CD4-positive, alpha-beta T cell treated with Interleukin-6 for 4 hours (primary cell): ENCODE results near the gene HNRNPAB.
A peak's percentile ranks its signal among the peaks of the same experiment; 100 is the strongest.
"Not testable (repeated sequence)": the region's sequence is repeated elsewhere in the genome, so short reads cannot be mapped to it uniquely, and the experiment has no call there.

Experiments used
- DNase-seq: peaks from one replicate; pipeline ENCODE4 v3.0.0-alpha.2; 2020; ENCODE audit warnings: mixed read lengths

The HNRNPAB gene

DNA sequence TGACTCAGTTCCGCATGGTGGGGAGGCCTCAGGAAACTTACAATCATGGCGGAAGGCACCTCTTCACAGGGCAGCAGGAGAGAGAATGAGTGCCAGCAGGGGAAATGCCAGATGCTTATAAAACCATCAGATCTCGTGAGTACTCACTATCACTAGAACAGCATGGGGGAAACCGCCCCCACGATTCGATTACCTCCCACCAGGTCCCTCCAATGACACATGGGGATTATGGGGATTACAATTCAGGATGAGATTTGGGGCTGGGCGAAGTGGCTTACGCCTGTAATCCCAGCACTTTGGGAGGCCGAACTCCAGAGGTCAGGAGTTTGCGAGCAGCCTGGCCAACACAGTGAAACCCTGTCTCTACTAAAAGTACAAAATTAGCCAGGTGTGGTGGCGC lies 6.2 kb upstream of the HNRNPAB start:
- not testable (repeated sequence) for DNase-seq

DNA sequence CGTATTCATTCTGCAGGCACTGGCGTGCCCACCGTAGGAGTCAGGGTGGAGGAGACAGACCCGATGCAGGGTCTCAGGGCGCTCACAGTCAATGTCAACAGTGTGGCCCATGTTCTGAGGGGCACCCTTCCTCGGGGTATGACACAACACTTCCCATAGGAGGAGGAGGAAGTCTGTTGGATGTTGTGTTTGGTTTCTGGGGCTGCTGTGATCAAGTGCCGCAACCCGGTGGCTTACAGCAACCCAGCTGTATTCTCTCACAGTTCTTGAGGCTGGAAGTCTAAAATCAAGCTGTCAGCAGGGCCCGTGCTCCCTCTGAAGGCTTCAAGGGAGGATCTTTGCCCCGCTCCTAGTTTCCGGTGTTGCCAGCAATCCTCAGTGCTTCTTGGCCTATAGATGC lies 5.6 kb upstream of the HNRNPAB start:
- no peak for DNase-seq

DNA sequence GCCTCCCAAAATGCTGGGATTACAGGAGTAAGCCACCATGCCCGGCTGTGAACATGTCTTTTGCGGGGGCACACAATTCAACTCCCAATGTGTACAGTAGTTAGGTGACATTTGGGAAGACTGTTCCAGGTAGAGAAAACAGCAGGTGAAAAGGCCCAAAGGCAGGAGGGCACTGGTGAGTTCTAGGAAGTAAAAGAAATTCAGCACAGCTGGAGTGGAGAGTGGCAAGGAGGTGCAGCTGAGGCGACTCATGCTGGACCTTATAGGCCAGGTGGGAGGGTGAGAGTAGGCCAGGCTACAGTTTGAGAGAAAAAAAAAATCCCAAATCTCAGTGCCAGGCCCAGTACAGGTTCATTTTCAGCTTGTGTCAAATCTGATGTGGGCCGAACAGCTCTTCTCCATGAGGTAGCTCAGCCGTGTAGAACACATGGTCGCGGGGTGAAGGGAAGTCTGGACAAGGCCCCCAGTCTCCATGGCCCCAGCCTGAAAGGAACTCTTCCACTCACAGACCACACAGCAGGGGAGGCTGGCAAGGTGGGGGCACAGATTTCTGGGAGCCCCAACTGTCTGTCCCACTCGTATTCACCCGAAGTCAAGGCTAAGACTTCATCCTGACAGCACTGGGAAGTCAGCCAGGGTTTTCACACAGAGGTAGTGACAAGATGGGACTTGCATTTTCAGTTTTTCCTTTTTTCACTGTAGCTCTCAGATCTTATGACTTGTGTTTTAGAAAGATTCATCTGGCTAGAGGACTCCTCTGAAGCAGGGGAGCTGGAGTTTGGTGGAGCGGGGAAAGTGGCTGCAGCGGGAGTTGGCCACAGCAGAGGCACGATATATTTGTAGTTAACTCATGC lies 4.5 kb upstream of the HNRNPAB start:
- DNase-seq = no peak

DNA sequence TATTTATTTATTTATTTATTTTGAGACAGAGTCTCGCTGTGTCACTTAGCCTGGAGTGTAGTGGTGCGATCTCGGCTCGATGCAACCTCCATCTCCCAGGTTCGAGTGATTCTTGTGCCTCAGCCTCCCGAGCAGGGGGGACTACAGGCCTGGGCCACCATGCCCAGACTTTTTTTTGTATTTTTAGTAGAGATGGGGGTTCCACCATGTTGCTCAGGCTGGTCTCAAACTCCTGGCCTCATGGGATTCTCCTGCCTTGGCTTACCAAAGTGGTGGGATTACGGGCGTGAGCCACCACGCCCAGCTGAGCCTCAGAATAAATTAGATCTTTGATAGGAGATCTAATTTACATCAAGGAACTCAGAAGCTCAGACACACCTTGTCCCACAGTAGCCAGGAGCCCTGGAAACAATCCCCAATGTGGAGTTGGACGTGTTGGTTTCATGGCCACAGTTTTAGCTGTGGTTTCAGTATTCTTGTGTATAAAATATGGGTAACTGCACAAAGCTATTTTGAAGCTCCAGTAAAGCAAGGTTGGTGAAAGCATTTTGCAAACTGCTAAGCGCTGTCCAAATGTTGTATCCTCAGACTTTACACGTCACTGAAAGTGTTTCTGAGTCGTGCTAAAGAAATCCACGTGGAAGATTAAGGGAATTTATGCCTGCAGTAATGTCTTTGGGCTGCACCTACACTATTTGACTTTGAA lies 3.0 kb upstream of the HNRNPAB start:
- no peak for DNase-seq

DNA sequence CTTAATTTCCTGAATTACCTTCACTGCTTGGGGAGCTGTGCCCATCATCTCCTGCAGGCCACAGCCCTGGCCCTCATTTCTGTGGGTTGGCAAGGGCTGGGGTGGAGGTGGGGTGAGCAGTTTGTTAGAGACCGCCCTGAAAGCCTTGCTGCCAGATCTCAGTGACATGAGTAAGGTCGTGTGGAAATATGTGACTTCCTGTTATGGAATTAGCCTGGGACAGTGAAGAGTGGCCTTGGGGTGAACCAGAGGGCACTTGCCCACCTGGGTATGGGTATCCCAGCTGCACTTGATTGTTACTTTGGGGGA lies 2.5 kb upstream of the HNRNPAB start:
- DNase-seq = no peak

DNA sequence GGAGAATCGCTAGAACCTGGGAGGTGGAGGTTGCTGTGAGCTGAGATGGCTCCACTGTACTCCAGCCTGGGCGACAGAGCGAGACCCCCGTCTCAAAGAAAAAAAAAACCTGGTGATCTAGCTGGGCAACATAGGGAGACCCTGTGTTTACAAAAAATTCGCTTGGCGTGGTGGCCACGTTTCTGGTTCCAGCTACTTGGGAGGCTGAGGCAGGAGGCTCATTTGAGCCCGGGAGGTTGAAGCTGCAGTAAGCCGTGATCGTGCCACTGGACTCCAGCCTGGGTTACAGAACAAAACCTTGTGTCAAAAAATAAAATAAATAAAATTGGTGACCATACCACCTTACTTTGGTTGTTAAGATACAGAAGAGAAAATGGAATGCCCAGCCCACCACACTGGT lies 1.8 kb upstream of the HNRNPAB start:
- no peak for DNase-seq

DNA sequence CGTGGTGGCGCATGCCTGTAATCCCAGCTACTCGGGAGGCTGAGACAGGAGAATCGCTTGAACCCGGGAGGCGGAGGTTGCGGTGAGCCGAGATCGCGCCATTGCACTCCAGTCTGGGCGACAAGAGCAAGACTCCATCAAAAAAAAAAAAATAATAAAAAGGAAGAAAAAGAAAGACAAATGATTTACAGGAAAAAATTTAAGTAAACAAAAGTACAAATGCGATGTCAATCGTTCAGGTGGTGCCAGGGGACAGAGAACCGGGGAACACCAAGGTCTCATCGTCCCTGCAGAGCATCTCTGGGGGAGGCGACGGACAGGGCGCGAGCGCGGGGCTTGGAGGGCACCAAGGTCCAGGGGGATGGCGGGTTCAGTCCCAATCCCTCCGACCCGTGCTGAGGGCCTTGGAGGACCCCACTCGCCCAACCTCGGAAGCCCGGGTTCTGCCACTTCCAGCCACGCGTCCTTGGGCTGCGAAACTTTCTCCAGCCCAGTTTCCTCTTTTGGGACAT lies 607 bp upstream of the HNRNPAB start:
- DNase-seq = no peak

DNA sequence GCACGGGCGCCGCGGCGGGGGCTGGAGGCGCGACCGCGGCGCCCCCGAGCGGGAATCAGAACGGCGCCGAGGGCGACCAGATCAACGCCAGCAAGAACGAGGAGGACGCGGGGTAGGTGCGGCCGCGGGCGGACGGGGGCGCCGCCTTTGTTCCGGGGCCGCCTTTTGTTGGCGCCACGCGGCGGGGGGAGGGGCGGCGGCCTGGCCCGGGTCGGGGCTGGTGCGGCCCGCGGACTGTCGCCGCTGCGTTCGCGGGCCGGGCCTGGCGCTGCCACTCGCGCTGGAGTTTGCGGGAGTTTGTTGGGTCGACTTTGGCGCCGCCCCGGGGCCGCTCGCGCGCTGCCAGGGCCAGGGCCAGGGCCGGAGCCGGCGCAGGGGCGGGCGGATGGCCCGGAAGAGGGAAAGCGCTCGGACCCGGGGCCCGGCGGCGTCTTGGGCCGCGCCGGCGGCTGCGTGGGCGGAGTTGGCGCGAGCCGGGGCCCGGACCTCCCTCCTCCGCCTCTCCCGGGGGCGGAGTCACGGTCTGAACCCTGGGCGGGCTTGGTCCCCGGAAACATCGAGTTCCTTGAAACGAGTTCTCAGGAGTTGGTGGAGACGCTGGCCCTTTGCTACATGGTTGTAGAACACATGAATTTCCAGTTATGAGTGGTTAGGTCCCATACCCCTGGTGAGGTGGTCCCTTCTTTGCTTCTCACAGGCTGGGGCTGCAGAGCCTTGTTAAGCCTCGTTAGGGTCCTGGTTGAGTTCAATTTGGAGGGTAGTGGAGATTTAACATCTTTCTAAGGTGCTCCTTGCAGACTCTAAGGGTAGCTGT lies 809 bp downstream of the HNRNPAB start:
- peak; percentile 85 for DNase-seq

DNA sequence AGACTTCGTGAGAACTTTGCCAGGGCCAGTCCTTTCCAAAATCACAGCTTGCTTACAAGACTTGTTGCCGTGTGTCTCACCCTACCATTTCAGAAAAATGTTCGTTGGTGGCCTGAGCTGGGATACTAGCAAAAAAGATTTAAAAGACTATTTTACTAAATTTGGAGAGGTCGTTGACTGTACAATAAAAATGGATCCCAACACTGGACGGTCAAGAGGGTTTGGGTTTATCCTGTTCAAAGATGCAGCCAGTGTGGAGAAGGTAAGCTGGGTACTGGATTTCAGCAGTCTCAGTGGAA lies 1.4 kb downstream of the HNRNPAB start:
- DNase-seq = no peak

DNA sequence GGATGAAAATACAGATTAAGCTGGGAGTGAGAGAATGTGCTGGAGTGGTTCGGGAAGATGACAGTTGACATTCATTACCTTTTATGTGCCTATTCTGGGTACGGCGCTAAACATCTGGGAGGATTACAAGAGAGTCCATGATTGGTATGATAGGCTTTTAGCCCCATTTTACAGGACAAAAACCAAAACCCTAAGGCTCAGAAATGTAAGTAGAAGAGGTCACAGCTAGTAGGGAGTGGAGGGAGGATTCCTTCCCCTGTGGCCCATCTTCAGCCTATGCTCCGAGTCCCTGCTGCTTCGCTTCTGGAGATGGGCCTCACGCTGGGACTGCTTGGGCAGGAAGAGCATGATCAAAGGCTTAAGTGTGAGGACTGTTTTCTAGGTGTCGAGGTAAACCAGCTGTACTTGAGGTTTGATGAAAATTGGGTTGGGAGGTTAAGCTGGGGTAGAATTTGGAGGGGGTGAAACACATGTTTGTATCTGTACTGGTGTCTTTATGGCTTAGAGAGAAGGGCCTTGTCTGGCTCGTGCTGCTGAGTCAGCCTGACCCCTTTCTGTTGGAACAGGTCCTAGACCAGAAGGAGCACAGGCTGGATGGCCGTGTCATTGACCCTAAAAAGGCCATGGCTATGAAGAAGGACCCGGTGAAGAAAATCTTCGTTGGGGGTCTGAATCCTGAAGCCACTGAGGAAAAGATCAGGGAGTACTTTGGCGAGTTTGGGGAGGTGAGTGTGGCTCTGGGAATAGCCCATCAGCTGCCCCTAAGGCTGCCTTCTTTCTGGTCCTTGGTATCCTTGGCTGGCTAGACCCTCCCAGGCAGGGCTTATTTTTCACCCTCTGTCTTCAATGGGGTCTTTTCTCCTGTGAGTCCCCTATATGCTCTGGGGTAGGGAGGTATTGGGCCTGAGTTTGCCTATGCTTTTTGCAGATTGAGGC lies 2.1 kb downstream of the HNRNPAB start:
- DNase-seq = no peak

DNA sequence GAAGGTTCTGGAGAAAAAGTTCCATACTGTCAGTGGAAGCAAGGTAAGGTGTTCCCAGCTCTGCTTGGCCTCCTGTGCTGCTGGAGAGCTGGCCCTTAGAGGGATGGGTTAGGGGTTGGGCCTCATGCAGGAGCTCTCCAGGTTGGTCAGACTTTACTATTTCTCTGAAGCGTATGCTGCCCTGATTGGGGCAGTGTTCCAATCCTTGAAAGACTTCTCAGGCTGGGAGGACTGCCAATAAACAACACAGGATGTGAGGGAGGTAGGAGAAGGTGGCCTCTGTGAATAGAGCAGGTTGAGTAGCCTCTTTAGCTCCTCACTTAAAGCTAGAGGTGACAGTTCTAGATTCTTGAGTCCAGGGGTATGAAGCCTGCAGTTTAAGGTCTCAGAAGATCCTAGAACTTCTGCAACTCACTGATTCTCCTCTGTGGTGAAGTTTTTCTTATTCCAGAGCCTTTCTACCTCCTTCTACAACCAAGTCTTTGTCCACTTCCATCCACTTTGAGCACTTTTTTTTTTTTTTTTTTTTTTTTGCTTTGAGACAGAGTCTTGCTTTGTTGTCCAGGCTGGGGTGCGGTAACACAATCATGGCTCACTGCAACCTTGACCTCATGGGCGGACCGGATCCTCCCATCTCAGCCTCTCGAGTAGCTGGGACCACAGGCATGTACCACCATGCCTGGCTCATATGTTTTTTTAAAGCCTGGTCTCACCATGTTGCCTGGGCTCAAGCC lies 3.0 kb downstream of the HNRNPAB start:
- no peak for DNase-seq

DNA sequence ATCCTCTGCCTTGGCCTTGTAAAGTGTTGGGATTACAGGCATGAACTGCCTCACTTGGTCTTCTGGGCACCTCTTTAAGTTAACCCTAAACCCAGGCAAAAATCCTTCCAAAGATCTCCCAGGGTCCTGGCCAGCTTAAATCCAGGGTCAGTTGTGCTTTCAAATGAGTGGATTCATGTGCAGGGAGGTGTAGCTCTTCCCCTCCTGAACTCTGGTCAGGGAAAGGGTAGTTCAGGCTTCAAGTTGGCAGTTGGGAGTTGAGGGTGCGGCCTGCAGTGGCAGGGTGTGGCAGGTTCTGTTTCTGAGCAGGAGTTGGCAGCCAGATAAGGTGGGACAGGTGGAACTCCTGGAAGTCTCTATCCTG lies 3.6 kb downstream of the HNRNPAB start:
- no peak for DNase-seq

DNA sequence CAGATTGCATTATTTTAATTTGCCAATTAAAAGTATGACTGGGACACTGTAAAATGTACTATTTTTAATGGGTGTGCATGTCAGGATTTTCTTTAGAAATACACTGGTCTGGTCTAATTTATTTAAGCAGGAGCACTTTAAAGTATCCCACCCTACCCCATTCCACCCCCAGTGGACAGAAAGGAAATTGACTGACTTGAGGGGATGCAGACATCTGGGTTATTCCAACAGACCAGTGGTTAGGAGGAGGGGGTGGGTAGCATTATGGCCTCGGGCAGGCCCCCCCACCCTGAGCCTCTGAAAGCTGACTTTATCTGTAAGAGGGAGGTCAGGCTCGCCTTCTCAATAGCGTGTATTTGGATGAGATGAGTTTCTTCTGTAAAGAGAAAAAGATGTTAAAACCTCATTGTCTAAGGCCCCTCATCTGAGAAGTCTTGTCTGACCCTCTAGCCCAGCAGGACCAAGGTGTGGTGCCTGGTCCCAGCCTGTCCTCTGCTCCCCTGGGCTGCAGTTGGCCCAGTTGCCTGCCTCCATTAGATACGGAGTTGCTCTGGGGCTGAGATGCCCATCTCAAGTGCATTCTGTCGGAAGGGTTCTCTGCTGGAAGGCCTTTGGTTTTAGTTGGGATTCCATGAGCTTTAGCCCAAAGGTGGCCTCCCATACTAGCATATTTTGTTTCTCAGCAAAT lies 4.4 kb downstream of the HNRNPAB start:
- no peak for DNase-seq

DNA sequence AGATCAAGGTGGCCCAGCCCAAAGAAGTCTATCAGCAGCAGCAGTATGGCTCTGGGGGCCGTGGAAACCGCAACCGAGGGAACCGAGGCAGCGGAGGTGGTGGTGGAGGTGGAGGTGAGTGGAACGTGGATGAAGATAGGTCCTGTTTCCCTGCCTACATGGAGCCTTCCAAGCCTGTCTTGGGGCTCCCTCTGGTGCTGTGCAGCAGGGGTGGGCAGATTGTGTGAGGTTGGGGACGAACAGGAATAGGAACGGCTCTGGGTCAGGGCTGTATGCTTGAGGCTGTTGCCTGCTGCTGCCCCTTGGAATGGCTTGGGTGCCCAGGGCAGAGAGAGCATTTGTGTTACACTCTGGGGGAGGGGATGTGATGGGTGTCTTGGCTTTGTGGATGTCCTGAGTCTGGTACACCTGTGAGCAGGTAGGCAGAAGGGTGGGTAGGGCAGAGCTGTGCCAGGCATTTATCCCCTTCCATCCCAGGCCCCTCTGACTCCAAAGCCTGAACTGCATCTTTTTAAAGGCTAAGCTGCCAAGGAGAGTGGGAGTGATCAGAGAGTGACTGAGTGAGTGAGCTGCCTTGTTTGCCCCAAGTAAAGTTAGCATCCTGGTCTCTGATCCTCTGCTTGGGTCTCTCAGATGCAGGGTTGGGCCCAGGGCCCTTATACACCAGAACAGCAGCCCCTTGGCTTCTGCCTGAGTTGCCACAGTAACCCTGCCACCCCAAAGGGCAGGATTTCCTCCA lies 5.2 kb downstream of the HNRNPAB start:
- DNase-seq = no peak

DNA sequence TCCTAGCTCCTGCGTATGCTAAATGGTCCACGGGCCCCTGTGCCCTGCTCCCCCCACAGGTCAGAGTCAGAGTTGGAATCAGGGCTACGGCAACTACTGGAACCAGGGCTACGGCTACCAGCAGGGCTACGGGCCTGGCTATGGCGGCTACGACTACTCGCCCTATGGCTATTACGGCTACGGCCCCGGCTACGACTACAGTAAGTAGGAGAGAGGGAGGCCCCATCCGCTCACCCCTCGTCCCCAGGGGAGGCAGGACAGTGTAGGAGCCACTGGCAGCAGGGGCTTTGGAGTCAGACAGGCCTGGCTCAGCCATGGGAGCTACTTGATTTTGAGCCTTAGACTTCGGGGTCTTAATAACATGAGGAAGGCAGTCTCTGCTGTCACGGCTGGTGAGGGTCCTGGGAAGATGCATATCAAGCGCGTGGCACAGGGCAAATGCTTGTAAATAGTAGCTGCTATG lies 5.8 kb downstream of the HNRNPAB start:
- DNase-seq = no peak

DNA sequence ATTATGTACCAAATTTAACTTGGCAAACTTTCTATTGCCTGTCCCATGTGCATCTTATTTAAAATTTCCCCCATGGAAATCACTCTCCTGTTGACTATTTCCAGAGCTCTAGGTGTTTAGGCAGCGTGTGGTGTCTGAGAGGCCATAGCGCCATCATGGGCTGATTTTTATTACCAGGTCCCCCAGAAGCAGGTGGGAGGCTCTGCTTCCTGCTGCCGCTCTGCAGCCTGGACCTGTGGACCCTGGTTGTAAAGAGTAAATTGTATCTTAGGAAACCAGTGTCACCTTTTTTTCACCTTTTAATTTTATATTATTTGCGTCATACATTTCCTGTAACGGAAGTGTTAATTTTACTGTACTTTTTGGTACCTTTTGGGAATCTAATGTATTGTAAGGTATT lies 6.4 kb downstream of the HNRNPAB start:
- DNase-seq = no peak

DNA sequence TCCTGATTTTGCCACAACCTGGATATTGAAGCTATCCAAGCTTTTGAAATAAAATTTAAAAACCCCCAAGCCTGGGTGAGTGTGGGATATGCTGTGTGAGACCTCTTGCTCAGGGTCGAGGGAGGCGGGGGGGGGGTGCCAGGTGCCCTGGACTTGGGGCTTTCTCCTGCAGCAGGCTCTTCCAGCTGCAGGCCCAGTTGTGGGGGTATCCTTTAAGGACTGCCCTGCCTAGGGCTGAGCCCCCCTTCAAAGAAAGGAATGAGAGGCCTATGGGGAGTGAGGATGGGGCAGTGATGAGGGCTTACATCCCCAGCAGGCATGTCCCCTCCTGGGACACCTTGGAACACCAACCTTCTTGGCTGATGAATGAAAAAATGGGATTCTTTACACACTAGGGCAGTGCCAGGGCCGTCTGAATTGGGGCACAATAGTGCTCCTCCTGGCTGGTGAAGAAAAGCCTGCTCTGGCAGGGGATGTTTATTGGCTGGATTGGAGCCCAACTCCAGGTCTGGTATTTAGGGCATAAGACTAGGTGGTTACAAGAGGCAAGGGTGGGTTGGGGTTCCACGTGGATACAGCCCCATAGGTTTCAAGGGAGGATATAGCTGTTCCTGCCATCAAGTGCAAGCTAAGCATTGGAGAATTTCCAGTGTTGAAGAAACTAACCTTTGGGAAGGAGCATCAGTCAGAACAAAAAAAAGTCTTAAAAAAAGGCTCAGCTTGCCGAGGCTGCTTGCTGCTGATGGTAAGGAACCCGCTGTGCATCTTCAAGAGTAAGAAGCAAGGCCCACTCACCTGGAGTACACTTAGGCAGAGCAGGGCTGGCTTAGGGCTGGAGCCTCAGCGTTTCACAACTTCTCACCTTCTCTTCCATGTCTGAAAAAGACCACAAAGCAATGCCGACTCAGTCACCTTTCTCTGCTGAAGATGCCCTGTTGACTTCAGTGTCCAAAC lies 7.0 kb downstream of the HNRNPAB start:
- no peak for DNase-seq

DNA sequence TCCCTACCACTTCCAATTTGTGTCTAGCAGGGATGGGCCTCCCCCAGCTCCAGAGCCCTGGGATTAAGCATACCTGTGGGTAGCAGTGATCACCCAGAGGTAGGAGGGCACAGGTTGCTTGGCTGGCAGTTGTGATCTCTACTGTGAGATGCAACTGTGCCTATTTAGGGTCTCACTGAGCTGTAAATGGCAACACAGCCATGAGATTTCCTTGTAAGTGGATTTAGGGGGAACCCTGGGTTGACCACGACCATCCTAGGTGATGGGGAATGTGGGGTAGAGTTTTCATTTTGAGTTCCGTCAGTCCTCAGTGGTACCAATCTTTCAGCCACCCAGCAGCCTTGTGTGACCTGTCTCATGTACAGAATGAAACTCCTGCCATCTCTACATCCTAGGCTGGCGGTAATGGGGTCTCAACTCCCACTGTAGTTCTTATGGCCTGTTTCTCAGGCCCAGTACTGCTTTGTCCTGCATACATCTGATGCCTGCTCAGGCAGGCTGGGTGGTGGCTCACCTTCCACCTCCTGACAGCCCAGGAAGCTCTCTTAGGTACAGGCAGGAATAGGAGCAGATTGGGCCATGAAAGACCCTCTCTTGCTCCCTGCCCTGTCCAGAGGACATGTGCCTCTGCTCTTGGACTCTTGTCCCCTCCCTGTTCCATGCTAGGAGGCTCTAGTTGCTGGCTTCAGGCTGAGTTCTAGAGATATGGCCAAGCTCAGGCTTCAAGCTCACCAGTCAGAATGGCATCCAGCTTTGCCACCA lies 8.1 kb downstream of the HNRNPAB start:
- DNase-seq = no peak
